Subcutaneous abdominal adipose tissue (tissue), 5 donors: ENCODE results near the gene ANXA10.
"Not testable (repeated sequence)": the region's sequence is repeated elsewhere in the genome, so short reads cannot be mapped to it uniquely, and the experiment has no call there.

ENCODE experiments used
- H3K27ac ChIP-seq: one replicate; pipeline ENCODE4 v1.7.0; 2013; ENCODE audit warnings: low read depth, mild to moderate bottlenecking, inconsistent platforms, low read length, moderate library complexity
- H3K27me3 ChIP-seq, 5 donors: one replicate each; pipeline ENCODE4 v1.7.0; 2013; ENCODE audit warnings: low read length in 5 of 5, inconsistent platforms in 1 of 5; ENCODE audit not compliant: control insufficient read depth in 5 of 5, insufficient read depth in 4 of 5
- H3K36me3 ChIP-seq, 5 donors: one replicate each; pipeline ENCODE4 v1.7.0; 2013; ENCODE audit warnings: low read length in 5 of 5; ENCODE audit not compliant: control insufficient read depth in 5 of 5, insufficient read depth in 5 of 5
- H3K4me1 ChIP-seq, 5 donors: one replicate each; pipeline ENCODE4 v1.7.0; 2013; ENCODE audit warnings: low read length in 5 of 5, mild to moderate bottlenecking in 3 of 5, moderate library complexity in 1 of 5; ENCODE audit not compliant: control insufficient read depth in 5 of 5, insufficient read depth in 5 of 5
- H3K4me3 ChIP-seq, 5 donors: one replicate each; pipeline ENCODE4 v1.7.0; 2013; ENCODE audit warnings: low read length in 5 of 5, low read depth in 1 of 5
- H3K9ac ChIP-seq, 5 donors: one replicate each; pipeline ENCODE4 v1.7.0; 2013; ENCODE audit warnings: low read length in 5 of 5, mild to moderate bottlenecking in 4 of 5, moderate library complexity in 3 of 5
- H3K9me3 ChIP-seq, 5 donors: one replicate each; pipeline ENCODE4 v1.7.0; 2013; ENCODE audit warnings: low read length in 5 of 5; ENCODE audit not compliant: control insufficient read depth in 5 of 5
- donor health status: healthy.
- donor health status: healthy.
- donor health status: healthy.
- donor health status: healthy.
- donor health status: healthy.

The ANXA10 gene

DNA sequence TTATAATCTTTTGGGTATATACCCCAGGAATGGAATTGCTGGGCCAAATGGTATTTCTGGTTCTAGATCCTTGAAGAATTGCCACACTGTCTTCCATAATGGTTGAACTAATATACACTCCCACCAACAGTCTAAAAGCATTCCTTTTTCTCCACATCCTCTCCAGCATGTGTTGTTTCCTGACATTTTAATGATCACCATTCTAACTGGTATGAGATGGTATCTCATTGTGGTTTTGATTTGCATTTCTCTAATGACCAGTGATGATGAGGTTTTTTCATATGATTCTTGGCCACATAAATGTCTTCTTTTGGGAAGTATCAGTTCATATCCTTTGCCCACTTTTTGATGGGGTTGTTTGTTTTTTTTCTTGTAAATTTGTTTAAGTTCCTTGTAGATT, 121.2 kb downstream of the ANXA10 start:
- H3K36me3 ChIP-seq = peaks cover 7 to 21% (median 15%) of the 10 kb centered on the region in 5 donors
- H3K4me1 ChIP-seq, H3K27me3 ChIP-seq, H3K4me3 ChIP-seq, H3K27ac ChIP-seq, H3K9me3 ChIP-seq, H3K9ac ChIP-seq: not testable (repeated sequence)

DNA sequence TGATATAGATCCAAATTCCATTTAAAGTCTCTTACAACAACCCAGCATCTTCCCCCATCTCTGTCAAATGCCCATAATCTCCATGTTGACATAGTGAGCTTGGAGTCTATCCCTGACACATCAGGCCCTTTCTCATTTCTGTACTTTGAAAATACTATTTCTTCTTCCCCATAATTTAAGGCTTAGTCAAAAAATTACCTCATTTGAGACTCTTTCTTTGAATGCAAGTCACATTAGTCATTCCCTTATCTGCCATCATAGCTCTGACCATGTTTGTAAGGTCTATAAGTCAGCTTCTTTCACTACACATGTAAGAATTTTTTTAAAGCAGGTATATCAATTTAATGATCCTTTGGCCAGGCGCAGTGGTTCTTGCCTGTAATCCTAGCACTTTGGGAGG, 126.3 kb downstream of the ANXA10 start:
- Histone ChIP-seq H3K9ac (no peak overlapping the region), H3K4me1 (no peaks in the 10 kb centered on the region), H3K27me3 (no peaks in the 10 kb centered on the region), H3K9me3 (peaks cover 0 to 7% (median 0%) of the 10 kb centered on the region in 5 donors), H3K4me3 (no peak overlapping the region), H3K36me3 (peaks cover 9 to 45% (median 18%) of the 10 kb centered on the region in 5 donors), H3K27ac (no peak overlapping the region)

DNA sequence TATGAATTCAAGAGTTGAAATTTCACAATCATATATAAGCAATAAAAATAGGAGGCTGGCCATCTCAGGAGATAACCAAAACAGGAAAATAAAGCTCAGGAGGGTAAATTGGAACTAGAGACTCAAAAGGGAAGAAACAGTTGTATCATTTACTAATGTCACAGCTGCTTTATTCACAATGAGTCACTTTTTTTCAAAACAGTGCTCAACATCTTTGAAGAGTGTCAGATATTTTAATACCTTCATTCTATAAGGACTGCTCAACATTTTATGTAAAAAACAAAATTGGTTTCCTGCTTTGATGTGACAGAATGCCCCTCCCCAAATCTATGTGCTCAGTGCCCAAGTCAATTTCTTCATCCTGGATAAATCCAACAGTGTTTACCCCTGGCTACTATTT, 128.6 kb downstream of the ANXA10 start:
- Histone ChIP-seq H3K4me1 (no peaks in the 10 kb centered on the region), H3K9ac (no peak overlapping the region), H3K27me3 (no peaks in the 10 kb centered on the region), H3K36me3 (peaks cover 9 to 50% (median 26%) of the 10 kb centered on the region in 5 donors), H3K9me3 (peaks cover 0 to 7% (median 0%) of the 10 kb centered on the region in 5 donors), H3K27ac (no peak overlapping the region), H3K4me3 (no peak overlapping the region)

DNA sequence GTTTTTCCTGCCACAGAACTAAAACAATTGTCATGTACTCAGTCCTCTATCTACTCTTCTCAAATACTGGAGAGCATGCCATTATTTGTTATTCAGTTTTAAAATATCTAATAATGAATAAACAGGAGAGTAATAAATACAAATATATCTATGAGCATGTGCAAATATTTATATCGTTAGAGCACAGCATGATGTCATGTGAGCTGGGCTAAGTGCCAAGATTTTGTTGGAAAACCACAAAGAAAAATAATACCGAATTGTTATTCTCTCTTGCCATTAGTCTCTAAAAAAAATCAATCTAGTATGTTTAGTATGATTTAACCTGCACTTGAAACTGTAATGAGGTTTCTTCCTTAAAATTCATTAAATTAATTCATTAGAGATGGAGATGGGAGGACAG, 129.0 kb downstream of the ANXA10 start:
- Histone ChIP-seq H3K9me3 (peaks cover 0 to 7% (median 0%) of the 10 kb centered on the region in 5 donors), H3K27ac (no peak overlapping the region), H3K36me3 (peaks cover 9 to 52% (median 26%) of the 10 kb centered on the region in 5 donors), H3K9ac (no peak overlapping the region), H3K4me3 (no peak overlapping the region), H3K4me1 (no peaks in the 10 kb centered on the region), H3K27me3 (no peaks in the 10 kb centered on the region)
